B cell (primary cell): ENCODE data around the gene TWIST2. TPM values are rescaled to one million over a fixed set of nuclear protein-coding genes. Genes with fewer than 3 reads are reported as not detected.

Experiments used
- ATAC-seq: fragments of 200-7000 bp; cut with Tn5 transposase; one replicate; pipeline ENCODE4 v1.10.0; 2021; ENCODE audit warnings: low read depth, mild to moderate bottlenecking, moderate number of reproducible peaks, moderate library complexity
- CTCF ChIA-PET: fragments of 350-600 bp; sonication (Branson Sonifier 250); formaldehyde crosslinking; loops from one replicate; lab custom pipeline; 2021; ENCODE audit warnings: antibody characterized with exemption, inconsistent platforms; lab: Charles Lee
- POLR2A ChIA-PET: fragments of 350-600 bp; sonication (Branson Sonifier 250); formaldehyde crosslinking; loops from one replicate; lab custom pipeline; 2021; ENCODE audit warnings: antibody characterized with exemption; lab: Charles Lee
- DNase-seq: peaks from one replicate; pipeline ENCODE4 v3.0.0; 2013
- H2AFZ ChIP-seq: 2 replicates; pipeline ENCODE4 v1.6.1; 2012; ENCODE audit warnings: mild to moderate bottlenecking, low read depth, low read length; ENCODE audit not compliant: insufficient read depth, poor library complexity, severe bottlenecking
- H3K27ac ChIP-seq, 2 donors: 1 replicate in 1 of 2; 2 replicates in 1 of 2; pipeline ENCODE4 v1.5.1; 2012 to 2013; ENCODE audit warnings: low read length in 2 of 2, mild to moderate bottlenecking in 2 of 2, moderate library complexity in 1 of 2
- H3K27me3 ChIP-seq, 4 experiments: fragments of 200-600 bp in 1 of 4; sonication (generic) in 1 of 4; replicated peaks in 1 of 4; 1 replicate in 2 of 4; 2 replicates in 2 of 4; pipeline versions ENCODE4 v1.6.1 to v1.7.0; 2013 to 2016; ENCODE audit warnings: low read length in 3 of 4, mild to moderate bottlenecking in 2 of 4, mixed read lengths in 1 of 4, moderate library complexity in 1 of 4; ENCODE audit not compliant: insufficient read depth in 4 of 4, control insufficient read depth in 3 of 4; ENCODE audit errors: control extremely low read depth in 1 of 4
- H3K36me3 ChIP-seq, 2 experiments: replicated peaks in 1 of 2; 1 replicate in 1 of 2; 2 replicates in 1 of 2; pipeline versions ENCODE4 v1.6.1 to v1.7.1; 2013; ENCODE audit warnings: low read length in 1 of 2; ENCODE audit not compliant: insufficient read depth in 2 of 2, control insufficient read depth in 1 of 2; ENCODE audit errors: control extremely low read depth in 1 of 2, extremely low read depth in 1 of 2
- H3K4me1 ChIP-seq, 2 donors: fragments of 200-600 bp in 1 of 2; sonication (generic) in 1 of 2; 1 replicate in 1 of 2; 2 replicates in 1 of 2; pipeline versions ENCODE4 v1.5.1 to v1.6.1; 2013 to 2017; ENCODE audit warnings: low read length in 2 of 2; ENCODE audit not compliant: control insufficient read depth in 2 of 2, insufficient read depth in 2 of 2
- H3K4me2 ChIP-seq: replicated peaks from 2 replicates; pipeline ENCODE3; 2012; ENCODE audit warnings: mild to moderate bottlenecking, low read depth, low read length; ENCODE audit not compliant: poor library complexity, severe bottlenecking
- H3K4me3 ChIP-seq, 5 experiments: fragments of 200-600 bp in 1 of 5; sonication (generic) in 1 of 5; 1 replicate in 3 of 5; 2 replicates in 2 of 5; pipeline versions ENCODE4 v1.5.1 to v1.7.0; 2011 to 2016; ENCODE audit warnings: low read length in 4 of 5, mild to moderate bottlenecking in 4 of 5, low read depth in 2 of 5, control low read depth in 1 of 5, moderate library complexity in 1 of 5; ENCODE audit not compliant: insufficient read depth in 1 of 5; ENCODE audit errors: control extremely low read depth in 1 of 5, extremely low read depth in 1 of 5
- H3K79me2 ChIP-seq: fragments of 200-600 bp; sonication (generic); one replicate; pipeline ENCODE4 v1.6.0; 2016; ENCODE audit warnings: low read length; ENCODE audit not compliant: control insufficient read depth, insufficient read depth
- H3K9ac ChIP-seq: fragments of 200-600 bp; sonication (generic); 2 replicates; pipeline ENCODE4 v1.6.1; 2017; ENCODE audit warnings: mild to moderate bottlenecking, low read length, moderate library complexity
- H3K9me3 ChIP-seq, 3 donors: one replicate each; pipeline versions ENCODE4 v1.6.1 to v1.7.1; 2013; ENCODE audit warnings: low read length in 2 of 3; ENCODE audit not compliant: control insufficient read depth in 2 of 3, insufficient read depth in 1 of 3; ENCODE audit errors: control extremely low read depth in 1 of 3
- H4K20me1 ChIP-seq: 2 replicates; pipeline ENCODE4 v1.6.0; 2012; ENCODE audit warnings: mild to moderate bottlenecking, low read length; ENCODE audit not compliant: insufficient read depth, control insufficient read depth, poor library complexity, severe bottlenecking
- H3K27ac Mint-ChIP-seq: one replicate; pipeline ENCODE4 v1.8.0; 2021; ENCODE audit warnings: mixed read lengths
- H3K27me3 Mint-ChIP-seq: one replicate; pipeline ENCODE4 v1.8.0; 2021; ENCODE audit warnings: mixed read lengths
- H3K4me1 Mint-ChIP-seq: one replicate; pipeline ENCODE4 v1.8.0; 2021; ENCODE audit warnings: mixed read lengths
- H3K4me3 Mint-ChIP-seq: one replicate; pipeline ENCODE4 v1.8.0; 2021; ENCODE audit warnings: mixed read lengths
- H3K9me3 Mint-ChIP-seq: one replicate; pipeline ENCODE4 v1.8.0; 2022; ENCODE audit warnings: mixed read lengths; ENCODE audit not compliant: insufficient read depth
- CTCF ChIP-seq: fragments of 200-600 bp; IDR thresholded peaks from one replicate; pipeline ENCODE4 v1.8.0; 2022; ENCODE audit warnings: antibody characterized with exemption, mild to moderate bottlenecking
- EZH2 ChIP-seq: IDR thresholded peaks from 2 replicates; pipeline ENCODE4 v1.6.1; 2012; ENCODE audit warnings: borderline replicate concordance, low read depth, mild to moderate bottlenecking, moderate library complexity, low read length; ENCODE audit not compliant: insufficient read depth, poor library complexity, severe bottlenecking
- WGBS: methylation state at CpG from one replicate; pipeline ENCODE4 v1.1.5; 2013; ENCODE audit warnings: missing lambda C conversion rate; ENCODE audit not compliant: insufficient coverage; 5-methylcytosine and 5-hydroxymethylcytosine counted together
- intact Hi-C: fragments of 100-400 bp; cut with micrococcal nuclease; formaldehyde crosslinking; loops from one replicate; pipeline ENCODE4 v1.10.0; 2022
- polyA plus RNA-seq: library from polyadenylated mRNA; depleted of rRNA; stranded (reverse); fragments of >200 nt; gene quantifications from 2 replicates; pipeline ENCODE4 v1.2.3, GENCODE V29; 2012
- total RNA-seq, 2 donors: library from RNA; stranded (reverse); fragments of 120-200 nt in 1 of 2; gene quantifications; 1 replicate in 1 of 2; 2 replicates in 1 of 2; pipeline versions ENCODE4 v1.2.3 to v1.2.4, GENCODE V29; 2013 to 2022

The TWIST2 gene
- total and polyA plus RNA-seq, 2 donors (not counting 1 experiment from before 2014, with no cell fraction given): 0.07 TPM; not detected in 1

GRCh38 chr2:238895891-238896600 is 48.2 kb downstream of the TWIST2 start:
- Histone ChIP-seq H3K27me3 (no peaks in the 10 kb centered on the region), H3K4me1 (no peaks in the 10 kb centered on the region), H3K36me3 (no peaks in the 10 kb centered on the region), H2AFZ (no peak overlapping the region), H3K9me3 (peaks cover 0 to 5% (median 0%) of the 10 kb centered on the region in 3 donors), H4K20me1 (no peaks in the 10 kb centered on the region), H3K27ac (no peak overlapping the region), H3K4me3 (no peak overlapping the region), H3K79me2 (no peaks in the 10 kb centered on the region), H3K9ac (no peak overlapping the region), H3K4me2 (no peak overlapping the region)
- DNase-seq (no peak), ATAC-seq (no peak)
- TF ChIP-seq EZH2: no peak
- no peak for TF ChIP-seq CTCF
- Mint-ChIP-seq H3K27me3 (peaks cover 3% of the 10 kb centered on the region), H3K9me3 (no peaks in the 10 kb centered on the region), H3K4me1 (no peaks in the 10 kb centered on the region), H3K27ac (no peak overlapping the region), H3K4me3 (no peak overlapping the region)
- ChIA-PET CTCF (no interaction called here), POLR2A (no interaction called here)
- 46% methylated on average over 20 of the region's 27 CpGs for WGBS
- intact Hi-C loops: no loop called here

GRCh38 chr2:238896641-238897040 is 48.8 kb downstream of the TWIST2 start:
- H3K4me1 Mint-ChIP-seq: no peaks in the 10 kb centered on the region
- peaks cover 3% of the 10 kb centered on the region for H3K27me3 Mint-ChIP-seq
- ChIA-PET POLR2A (no interaction called here), CTCF (no interaction called here)
- H3K9me3 Mint-ChIP-seq: no peaks in the 10 kb centered on the region
- ATAC-seq (no peak), DNase-seq (no peak)
- no peaks in the 10 kb centered on the region for H3K27me3 ChIP-seq
- no peak overlapping the region for H3K4me2 ChIP-seq
- no peak overlapping the region for H3K4me3 ChIP-seq
- no peak overlapping the region for H3K27ac Mint-ChIP-seq
- no peak overlapping the region for H3K4me3 Mint-ChIP-seq
- 72% methylated on average over 4 of the region's 5 CpGs for WGBS
- no peak for TF ChIP-seq CTCF
- no peak for TF ChIP-seq EZH2
- intact Hi-C loops: no loop called here
- no peaks in the 10 kb centered on the region for H4K20me1 ChIP-seq
- no peak overlapping the region for H3K27ac ChIP-seq
- no peaks in the 10 kb centered on the region for H3K79me2 ChIP-seq
- no peaks in the 10 kb centered on the region for H3K36me3 ChIP-seq
- H3K9me3 ChIP-seq: peaks cover 0 to 3% (median 0%) of the 10 kb centered on the region in 3 donors
- no peaks in the 10 kb centered on the region for H3K4me1 ChIP-seq
- H3K9ac ChIP-seq: no peak overlapping the region
- H2AFZ ChIP-seq: no peak overlapping the region
